Caco-2 (cell line): Measurements from ENCODE around the gene PRRT4. TPM values are rescaled to one million over a fixed set of nuclear protein-coding genes. Genes with fewer than 3 reads are reported as not detected.

Experiments used
- BruUV-seq: library from RNA; stranded (reverse); fragments of 400-500 nt; replicated peaks from 2 replicates; lab custom pipeline; 2021; lab: Mats Ljungman, UMichigan
- CTCF ChIA-PET: fragments of 300-600 bp; sonication (Branson Sonifier 250); formaldehyde crosslinking; loops from one replicate; lab custom pipeline; 2022; ENCODE audit warnings: antibody characterized with exemption; lab: Charles Lee
- POLR2A ChIA-PET: fragments of 300-600 bp; sonication (Branson Sonifier 250); formaldehyde crosslinking; loops from one replicate; lab custom pipeline; 2022; ENCODE audit warnings: antibody characterized with exemption; lab: Charles Lee
- DNase-seq, 2 experiments: peaks; one replicate each; pipeline versions ENCODE4 v3.0.0 to v3.0.0-alpha.2; 2020 to 2022
- H3K27me3 ChIP-seq: replicated peaks from 2 replicates; pipeline ENCODE4 v1.6.0; 2011; ENCODE audit warnings: low read length; ENCODE audit not compliant: control insufficient read depth, insufficient read depth
- H3K36me3 ChIP-seq: 2 replicates; pipeline ENCODE4 v1.5.1; 2011; ENCODE audit warnings: low read length; ENCODE audit not compliant: control insufficient read depth, insufficient read depth
- H3K4me1 ChIP-seq: fragments of 250-450 bp; sonication (Bioruptor Pico); 2 replicates; pipeline ENCODE4 v1.5.1; 2020; ENCODE audit warnings: mild to moderate bottlenecking
- H3K4me3 ChIP-seq: 2 replicates; pipeline ENCODE4 v1.5.1; 2011; ENCODE audit warnings: low read depth, mild to moderate bottlenecking, control low read depth, low read length
- H3K9me3 ChIP-seq: fragments of 250-450 bp; sonication (Bioruptor Pico); 2 replicates; pipeline ENCODE4 v1.5.1; 2020; ENCODE audit warnings: mild to moderate bottlenecking, moderate library complexity
- H3K27ac Mint-ChIP-seq: one replicate; pipeline ENCODE4 v1.8.0; 2022; ENCODE audit warnings: mixed read lengths; ENCODE audit not compliant: unreplicated experiment
- H3K27me3 Mint-ChIP-seq: one replicate; pipeline ENCODE4 v1.8.0; 2022; ENCODE audit warnings: mixed read lengths; ENCODE audit not compliant: insufficient read depth, unreplicated experiment
- H3K36me3 Mint-ChIP-seq: one replicate; pipeline ENCODE4 v1.8.0; 2022; ENCODE audit warnings: mild to moderate bottlenecking, mixed read lengths; ENCODE audit not compliant: insufficient read depth, unreplicated experiment
- H3K4me1 Mint-ChIP-seq: one replicate; pipeline ENCODE4 v1.8.0; 2022; ENCODE audit warnings: low read depth, mixed read lengths; ENCODE audit not compliant: unreplicated experiment
- H3K4me3 Mint-ChIP-seq: one replicate; pipeline ENCODE4 v1.8.0; 2022; ENCODE audit warnings: mild to moderate bottlenecking, moderate library complexity, mixed read lengths; ENCODE audit not compliant: unreplicated experiment
- H3K9me3 Mint-ChIP-seq: one replicate; pipeline ENCODE4 v1.8.0; 2022; ENCODE audit warnings: mixed read lengths; ENCODE audit not compliant: unreplicated experiment
- intact Hi-C: fragments of 100-400 bp; cut with micrococcal nuclease; formaldehyde crosslinking; loops from one replicate; pipeline ENCODE4 v1.10.0; 2022; ENCODE audit not compliant: unreplicated experiment
- total RNA-seq: library from RNA; stranded (reverse); gene quantifications from 2 replicates; pipeline ENCODE4 v1.2.3, GENCODE V29; 2022
- TF ChIP-seq, protein P1 (sequence below), 2 experiments: fragments of 200-600 bp in 1 of 2; IDR thresholded peaks; 1 replicate in 1 of 2; 2 replicates in 1 of 2; pipeline versions ENCODE4 v1.5.1 to v1.8.0; 2011 to 2022; ENCODE audit warnings: antibody characterized with exemption in 1 of 2, control low read depth in 1 of 2, inconsistent platforms in 1 of 2, low read depth in 1 of 2, low read length in 1 of 2, mild to moderate bottlenecking in 1 of 2, moderate library complexity in 1 of 2; ENCODE audit not compliant: insufficient read depth in 1 of 2, severe bottlenecking in 1 of 2, unreplicated experiment in 1 of 2

The PRRT4 gene
- total RNA-seq, 1 experiment from 2014 or later, result 0.43 TPM

- CTCF ChIA-PET, result interaction anchor here (0.6 to 2.6 kb wide), 3 partner anchors 9 to 389 kb away, joined by 3 to 13 read pairs (median 5); no protein-coding TSS in a partner anchor
These were observed 19.8 kb upstream of the PRRT4 start for GRCh38 chr7:128381161-128381821.

GRCh38 chr7:128380483-128381106, 19.1 kb upstream of the PRRT4 start:
- Mint-ChIP-seq H3K9me3 (no peaks in the 10 kb centered on the region), H3K4me3 (no peak overlapping the region), H3K27ac (no peak overlapping the region), H3K4me1 (no peaks in the 10 kb centered on the region), H3K36me3 (no peaks in the 10 kb centered on the region), H3K27me3 (no peaks in the 10 kb centered on the region)
- Histone ChIP-seq H3K4me1 (no peaks in the 10 kb centered on the region), H3K36me3 (no peaks in the 10 kb centered on the region), H3K27me3 (no peaks in the 10 kb centered on the region), H3K4me3 (no peak overlapping the region), H3K9me3 (no peaks in the 10 kb centered on the region)
- no peak for DNase-seq
- intact Hi-C loops, result no loop called here
- TF ChIP-seq, protein P1, sequence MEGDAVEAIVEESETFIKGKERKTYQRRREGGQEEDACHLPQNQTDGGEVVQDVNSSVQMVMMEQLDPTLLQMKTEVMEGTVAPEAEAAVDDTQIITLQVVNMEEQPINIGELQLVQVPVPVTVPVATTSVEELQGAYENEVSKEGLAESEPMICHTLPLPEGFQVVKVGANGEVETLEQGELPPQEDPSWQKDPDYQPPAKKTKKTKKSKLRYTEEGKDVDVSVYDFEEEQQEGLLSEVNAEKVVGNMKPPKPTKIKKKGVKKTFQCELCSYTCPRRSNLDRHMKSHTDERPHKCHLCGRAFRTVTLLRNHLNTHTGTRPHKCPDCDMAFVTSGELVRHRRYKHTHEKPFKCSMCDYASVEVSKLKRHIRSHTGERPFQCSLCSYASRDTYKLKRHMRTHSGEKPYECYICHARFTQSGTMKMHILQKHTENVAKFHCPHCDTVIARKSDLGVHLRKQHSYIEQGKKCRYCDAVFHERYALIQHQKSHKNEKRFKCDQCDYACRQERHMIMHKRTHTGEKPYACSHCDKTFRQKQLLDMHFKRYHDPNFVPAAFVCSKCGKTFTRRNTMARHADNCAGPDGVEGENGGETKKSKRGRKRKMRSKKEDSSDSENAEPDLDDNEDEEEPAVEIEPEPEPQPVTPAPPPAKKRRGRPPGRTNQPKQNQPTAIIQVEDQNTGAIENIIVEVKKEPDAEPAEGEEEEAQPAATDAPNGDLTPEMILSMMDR (IDR thresholded peaks at IDR 0.05; ENCODE audit: insufficient read depth in 1 of 2, low read depth in 1 of 2, low read length in 1 of 2, severe bottlenecking in 1 of 2, unreplicated experiment in 1 of 2), result no peak
- no TSS peak for BruUV-seq
- ChIA-PET CTCF (no interaction called here), POLR2A (no interaction called here)

More at GRCh38 chr7:128381161-128381821, 19.8 kb upstream of the PRRT4 start:
- H3K27ac Mint-ChIP-seq, result no peak overlapping the region
- no TSS peak for BruUV-seq
- POLR2A ChIA-PET, result interaction anchor here (0.6 kb wide), 1 partner anchor 9 kb away, joined by 4 read pairs; no protein-coding TSS in a partner anchor
- Histone ChIP-seq H3K9me3 (no peaks in the 10 kb centered on the region), H3K27me3 (no peaks in the 10 kb centered on the region), H3K4me3 (no peak overlapping the region), H3K4me1 (no peaks in the 10 kb centered on the region), H3K36me3 (no peaks in the 10 kb centered on the region)
- peak in 1 of 2 experiments; percentile 30 for DNase-seq
- no peaks in the 10 kb centered on the region for H3K9me3 Mint-ChIP-seq
- TF ChIP-seq, protein P1 (IDR thresholded peaks at IDR 0.05; ENCODE audit: insufficient read depth in 1 of 2, low read depth in 1 of 2, low read length in 1 of 2, severe bottlenecking in 1 of 2, unreplicated experiment in 1 of 2), result peak; percentile 46 to 60
- no peaks in the 10 kb centered on the region for H3K27me3 Mint-ChIP-seq
- intact Hi-C loops, result no loop called here
- H3K4me1 Mint-ChIP-seq, result no peaks in the 10 kb centered on the region
- H3K4me3 Mint-ChIP-seq, result no peak overlapping the region
- no peaks in the 10 kb centered on the region for H3K36me3 Mint-ChIP-seq

GRCh38 chr7:128379900-128380479, 18.5 kb upstream of the PRRT4 start:
- Histone ChIP-seq H3K9me3 (no peaks in the 10 kb centered on the region), H3K27me3 (no peaks in the 10 kb centered on the region), H3K4me3 (no peak overlapping the region), H3K4me1 (no peaks in the 10 kb centered on the region), H3K36me3 (no peaks in the 10 kb centered on the region)
- no peaks in the 10 kb centered on the region for H3K9me3 Mint-ChIP-seq
- POLR2A ChIA-PET, result no interaction called here
- intact Hi-C loops, result no loop called here
- no peak overlapping the region for H3K27ac Mint-ChIP-seq
- no peaks in the 10 kb centered on the region for H3K36me3 Mint-ChIP-seq
- TF ChIP-seq, protein P1 (IDR thresholded peaks at IDR 0.05; ENCODE audit: insufficient read depth in 1 of 2, low read depth in 1 of 2, low read length in 1 of 2, severe bottlenecking in 1 of 2, unreplicated experiment in 1 of 2), result no peak
- no peak overlapping the region for H3K4me3 Mint-ChIP-seq
- DNase-seq, result no peak
- CTCF ChIA-PET, result interaction anchor here (1.3 kb wide), 1 partner anchor 32 kb away, joined by 3 read pairs; no protein-coding TSS in a partner anchor
- no peaks in the 10 kb centered on the region for H3K4me1 Mint-ChIP-seq
- H3K27me3 Mint-ChIP-seq, result no peaks in the 10 kb centered on the region
- no TSS peak for BruUV-seq
